HepG2 (cell line): Measurements from ENCODE around the gene RTEL1. TPM values are rescaled to one million over a fixed set of nuclear protein-coding genes. Genes with fewer than 3 reads are reported as not detected.

Source experiments
- AKAP8 ChIP-seq: sonication (generic); formaldehyde crosslinking; IDR thresholded peaks from 2 replicates; pipeline ENCODE4 v1.5.1; 2020; ENCODE audit warnings: mild to moderate bottlenecking, missing genetic modification reagents
- AKNA ChIP-seq: sonication (generic); formaldehyde crosslinking; IDR thresholded peaks from 2 replicates; pipeline ENCODE4 v1.4.0; 2020; ENCODE audit warnings: missing genetic modification reagents, borderline replicate concordance
- ARID3A ChIP-seq: IDR thresholded peaks from 2 replicates; pipeline ENCODE4 v1.6.1; 2012; ENCODE audit warnings: low read depth, low read length, improper control_type of control experiment
- CBX5 ChIP-seq: sonication (generic); formaldehyde crosslinking; IDR thresholded peaks from 2 replicates; pipeline ENCODE4 v1.4.0; 2020; ENCODE audit warnings: missing genetic modification reagents, borderline replicate concordance
- DMTF1 ChIP-seq: sonication (generic); formaldehyde crosslinking; IDR thresholded peaks from 2 replicates; pipeline ENCODE4 v1.4.0; 2020; ENCODE audit warnings: mild to moderate bottlenecking, missing genetic modification reagents
- FOXK2 ChIP-seq: fragments of 450-650 bp; IDR thresholded peaks from 2 replicates; pipeline ENCODE4 v1.6.1; 2016
- HNRNPK ChIP-seq: fragments of 200-400 bp; formaldehyde crosslinking; IDR thresholded peaks from 2 replicates; pipeline ENCODE4 v1.6.1; 2018; ENCODE audit warnings: low read length, low read depth, moderate library complexity, mild to moderate bottlenecking; ENCODE audit not compliant: poor library complexity, severe bottlenecking
- NRL ChIP-seq: sonication (generic); formaldehyde crosslinking; IDR thresholded peaks from 2 replicates; pipeline ENCODE4 v1.5.0; 2020; ENCODE audit warnings: missing genetic modification reagents, mild to moderate bottlenecking, moderate library complexity, borderline replicate concordance
- PCBP2 ChIP-seq: fragments of 200-400 bp; formaldehyde crosslinking; optimal IDR thresholded peaks from 2 replicates; pipeline ENCODE3; 2018; ENCODE audit warnings: low read length, low read depth; ENCODE audit not compliant: poor library complexity, severe bottlenecking
- TFDP2 ChIP-seq: sonication (generic); formaldehyde crosslinking; IDR thresholded peaks from 2 replicates; pipeline ENCODE4 v1.4.0; 2020; ENCODE audit warnings: missing genetic modification reagents
- ZBTB49 ChIP-seq: sonication (generic); formaldehyde crosslinking; IDR thresholded peaks from 2 replicates; pipeline ENCODE4 v1.4.0; 2020; ENCODE audit warnings: missing genetic modification reagents, borderline replicate concordance
- ZNF790 ChIP-seq: sonication (generic); formaldehyde crosslinking; IDR thresholded peaks from 2 replicates; pipeline ENCODE4 v1.8.0; 2022; ENCODE audit warnings: missing genetic modification reagents, mild to moderate bottlenecking, borderline replicate concordance
- polyA plus RNA-seq, 8 experiments: library from polyadenylated mRNA; depleted of rRNA in 3 of 8; stranded (reverse) in 7 of 8; unstranded in 1 of 8; fragments of >200 nt; fragmentation: Illumina TruSeq in 4 of 8; extraction: Trizol in 4 of 8; gene quantifications; 2 replicates each; pipeline versions ENCODE4 v1.2.1 to v1.2.3, GENCODE V29; 2011 to 2016; ENCODE audit warnings: low read depth in 4 of 8, missing spikeins in 1 of 8, mixed read lengths in 1 of 8; ENCODE audit not compliant: insufficient read depth in 1 of 8
- total RNA-seq, 5 experiments: library from RNA; depleted of rRNA; stranded (reverse); fragments of >200 nt; fragmentation: Illumina TruSeq; extraction: Trizol; gene quantifications; 2 replicates each; pipeline ENCODE4 v1.2.3, GENCODE V29; 2016; ENCODE audit warnings: low read depth in 1 of 5

RTEL1 gene
- total and polyA plus RNA-seq, 2 of the 13 experiments (the other 11 are each of a cell fraction or from before 2014, with no cell fraction given), result 21.8 to 36.4 TPM

- TF ChIP-seq AKNA, result no peak
- no peak for TF ChIP-seq PCBP2
- TF ChIP-seq TFDP2 (CRISPR knock-in tag), result peak; percentile 91
- peak; percentile 50; the same call in 1 of the 2 replicates for TF ChIP-seq NRL (CRISPR knock-in tag)
- TF ChIP-seq AKAP8 (CRISPR knock-in tag), result no peak; the same call in 1 of the 2 replicates
- TF ChIP-seq FOXK2, result no peak
- TF ChIP-seq CBX5 (CRISPR knock-in tag), result peak; percentile 90
- peak; percentile 95; the same call in 1 of the 2 replicates for TF ChIP-seq ZNF790 (CRISPR knock-in tag)
- TF ChIP-seq HNRNPK, result peak; percentile 84
- TF ChIP-seq ARID3A, result no peak
- TF ChIP-seq DMTF1 (CRISPR knock-in tag), result no peak
- TF ChIP-seq ZBTB49, result 0 out of 2 replicates have a peak, but pooled peaks have one; percentile 21
Observed at GRCh38 chr20:63707558-63708300, 49.6 kb downstream of the RTEL1 start, which contains the start of the genes ARFRP1 and ZGPAT (continued).
